Panc1 (cell line): ENCODE results near the gene FCHSD2. TPM values are rescaled to one million over a fixed set of nuclear protein-coding genes. Genes with fewer than 3 reads are reported as not detected.

ENCODE experiments used
- ATAC-seq: fragments of 200-7000 bp; cut with Tn5 transposase; 2 replicates; pipeline ENCODE4 v1.9.1; 2020; ENCODE audit warnings: mild to moderate bottlenecking, moderate library complexity
- BruUV-seq: library from RNA; stranded (reverse); fragments of 400-500 nt; replicated peaks from 2 replicates; lab custom pipeline; 2021; lab: Mats Ljungman, UMichigan
- CTCF ChIA-PET: fragments of 300-600 bp; sonication (Branson Sonifier 250); formaldehyde crosslinking; loops from one replicate; lab custom pipeline; 2022; ENCODE audit warnings: antibody characterized with exemption; lab: Charles Lee
- POLR2A ChIA-PET: fragments of 300-600 bp; sonication (Branson Sonifier 250); formaldehyde crosslinking; loops from one replicate; lab custom pipeline; 2022; ENCODE audit warnings: antibody characterized with exemption; lab: Charles Lee
- DNase-seq: peaks from one replicate; pipeline ENCODE4 v3.0.0-alpha.2; 2010; ENCODE audit warnings: low read depth, low spot score
- H3K27ac ChIP-seq: 2 replicates; pipeline ENCODE4 v1.5.1; 2011; ENCODE audit warnings: mild to moderate bottlenecking, low read length, inconsistent platforms
- H3K27me3 ChIP-seq: fragments of 200-500 bp; sonication (Bioruptor generic); 2 replicates; pipeline ENCODE4 v1.6.0; 2014; ENCODE audit warnings: low read length, inconsistent platforms; ENCODE audit not compliant: control insufficient read depth, insufficient read depth
- H3K36me3 ChIP-seq: fragments of 200-500 bp; sonication (Bioruptor generic); 2 replicates; pipeline ENCODE4 v1.5.1; 2014; ENCODE audit warnings: inconsistent platforms, mild to moderate bottlenecking, low read length, moderate library complexity; ENCODE audit not compliant: control insufficient read depth, insufficient read depth
- H3K4me1 ChIP-seq: 2 replicates; pipeline ENCODE4 v1.5.1; 2011; ENCODE audit warnings: inconsistent platforms, mild to moderate bottlenecking, low read length, moderate library complexity; ENCODE audit not compliant: control insufficient read depth, insufficient read depth
- H3K4me3 ChIP-seq, 2 experiments: 2 replicates each; pipeline ENCODE4 v1.5.1; 2011 to 2012; ENCODE audit warnings: low read depth in 2 of 2, low read length in 2 of 2, mild to moderate bottlenecking in 2 of 2, inconsistent platforms in 1 of 2, moderate library complexity in 1 of 2
- H3K9me3 ChIP-seq: fragments of 200-500 bp; sonication (Bioruptor generic); 2 replicates; pipeline ENCODE4 v1.5.1; 2014; ENCODE audit warnings: low read depth, mild to moderate bottlenecking, inconsistent platforms, low read length, moderate library complexity; ENCODE audit not compliant: control insufficient read depth, insufficient read depth
- CTCF ChIP-seq: fragments of 450-650 bp; IDR thresholded peaks from 2 replicates; pipeline ENCODE4 v1.5.1; 2017; ENCODE audit warnings: mild to moderate bottlenecking
- POLR2AphosphoS5 ChIP-seq: IDR thresholded peaks from 2 replicates; pipeline ENCODE4 v1.6.1; 2012; ENCODE audit warnings: mild to moderate bottlenecking, low read depth, low read length, moderate library complexity
- REST ChIP-seq, 2 experiments: IDR thresholded peaks; 2 replicates each; pipeline ENCODE4 v1.6.1; 2011 to 2012; ENCODE audit warnings: low read depth in 2 of 2, control low read depth in 1 of 2, low read length in 1 of 2, mild to moderate bottlenecking in 1 of 2, moderate library complexity in 1 of 2; ENCODE audit not compliant: insufficient read depth in 1 of 2
- SIN3A ChIP-seq: IDR thresholded peaks from 2 replicates; pipeline ENCODE4 v1.6.1; 2012; ENCODE audit warnings: low read depth, mild to moderate bottlenecking, low read length, moderate library complexity, borderline replicate concordance; ENCODE audit not compliant: insufficient read depth
- TCF7L2 ChIP-seq: IDR thresholded peaks from 2 replicates; pipeline ENCODE4 v1.6.1; 2011; ENCODE audit warnings: mild to moderate bottlenecking, low read depth, low read length, inconsistent platforms
- in situ Hi-C: cut with HindIII; loops from 2 replicates; pipeline ENCODE4 v1.10.0; 2016; ENCODE audit warnings: low sequenced_read_pairs, low pct_unique_long_range_greater_than_20kb
- intact Hi-C: fragments of 100-400 bp; cut with micrococcal nuclease; formaldehyde crosslinking; loops from one replicate; pipeline ENCODE4 v1.10.0; 2022; ENCODE audit not compliant: unreplicated experiment
- total RNA-seq: library from RNA; stranded (reverse); gene quantifications from one replicate; pipeline ENCODE4 v1.2.1, GENCODE V29; 2021; ENCODE audit not compliant: unreplicated experiment

The FCHSD2 gene
- total RNA-seq, 1 experiment from 2014 or later: 31.8 TPM

- ChIA-PET CTCF (interaction anchor here (0.6 to 1.2 kb wide), 5 partner anchors 27 to 354 kb away, joined by 3 to 15 read pairs (median 3); no protein-coding TSS in a partner anchor), POLR2A (no interaction called here)
- DNase-seq (peak; percentile 59), ATAC-seq (peak; percentile 94)
- no peaks in the 10 kb centered on the region for H3K4me1 ChIP-seq
- H3K9me3 ChIP-seq: no peaks in the 10 kb centered on the region
- BruUV-seq: no TSS peak
- no peak overlapping the region for H3K27ac ChIP-seq
- 0 out of 2 replicates have a peak, but pooled peaks cover 3% of the 10 kb centered on the region for H3K27me3 ChIP-seq
- intact Hi-C loops (loop anchor here (1.0 to 5.0 kb wide), 3 partner anchors 253 to 451 kb away; no protein-coding TSS in a partner anchor), in situ Hi-C loops (no loop called here)
- no peaks in the 10 kb centered on the region for H3K36me3 ChIP-seq
- no peak overlapping the region for H3K4me3 ChIP-seq
- TF ChIP-seq REST (IDR thresholded peaks at IDR 0.05; ENCODE audit: insufficient read depth in 1 of 2, low read depth in 2 of 2, low read length in 1 of 2): peak in 1 of 2 experiments; percentile 60; a peak in 1 of 4 replicates
- TF ChIP-seq CTCF: peak; percentile 88
- TF ChIP-seq POLR2AphosphoS5: no peak
- no peak for TF ChIP-seq SIN3A
These were observed 35.8 kb upstream of the FCHSD2 start for GRCh38 chr11:73177778-73178539.

GRCh38 chr11:73177380-73177777, 35.3 kb upstream of the FCHSD2 start:
- 0 out of 2 replicates have a peak, but pooled peaks cover 3% of the 10 kb centered on the region for H3K27me3 ChIP-seq
- ChIA-PET POLR2A (no interaction called here), CTCF (interaction anchor here (0.6 to 1.2 kb wide), 6 partner anchors 27 to 353 kb away, joined by 3 to 15 read pairs (median 4); no protein-coding TSS in a partner anchor)
- no TSS peak for BruUV-seq
- H3K4me1 ChIP-seq: no peaks in the 10 kb centered on the region
- DNase-seq (no peak), ATAC-seq (peak; percentile 48; the same call in 1 of the 2 replicates)
- no peaks in the 10 kb centered on the region for H3K9me3 ChIP-seq
- H3K27ac ChIP-seq: no peak overlapping the region
- in situ Hi-C loops: no loop called here
- no peaks in the 10 kb centered on the region for H3K36me3 ChIP-seq
- no peak for TF ChIP-seq POLR2AphosphoS5
- no peak for TF ChIP-seq REST (IDR thresholded peaks at IDR 0.05; ENCODE audit: insufficient read depth in 1 of 2, low read depth in 2 of 2, low read length in 1 of 2)
- no peak for TF ChIP-seq TCF7L2
- TF ChIP-seq SIN3A: no peak
- intact Hi-C loops: loop anchor here (2.0 to 5.0 kb wide), 2 partner anchors 253 to 450 kb away; no protein-coding TSS in a partner anchor
- H3K4me3 ChIP-seq: no peak overlapping the region
